ENCODE measurements around the gene TTC33.
"Not testable (repeated sequence)": the region's sequence is repeated elsewhere in the genome, so short reads cannot be mapped to it uniquely, and the experiment has no call there.

The TTC33 gene

GRCh38 chr5:40678460-40679147, 77.2 kb downstream of the TTC33 start:
- no peak for DNase-seq

GRCh38 chr5:40678026-40678425, 77.7 kb downstream of the TTC33 start:
- no peak for DNase-seq

- no peak for DNase-seq
Observed at GRCh38 chr5:40677456-40677855, 78.3 kb downstream of the TTC33 start.

- DNase-seq, result peak; percentile 8
Observed at GRCh38 chr5:40676613-40677343, 79.0 kb downstream of the TTC33 start.

- no peak for DNase-seq
Observed at GRCh38 chr5:40675396-40676133, 80.2 kb downstream of the TTC33 start.

GRCh38 chr5:40674661-40675235, 81.0 kb downstream of the TTC33 start:
- no peak for DNase-seq

GRCh38 chr5:40672425-40672824, 83.3 kb downstream of the TTC33 start:
- no peak for DNase-seq

GRCh38 chr5:40669606-40670390, 86.0 kb downstream of the TTC33 start:
- no peak for DNase-seq

GRCh38 chr5:40667161-40667663, 88.5 kb downstream of the TTC33 start:
- no peak for DNase-seq

- DNase-seq, result no peak
Observed at GRCh38 chr5:40666657-40667056, 89.1 kb downstream of the TTC33 start.

- no peak for DNase-seq
Observed at GRCh38 chr5:40665635-40666298, 90.0 kb downstream of the TTC33 start.

- no peak for DNase-seq
Observed at GRCh38 chr5:40660751-40661150, 95.0 kb downstream of the TTC33 start.

GRCh38 chr5:40656766-40657165, 99.0 kb downstream of the TTC33 start:
- no peak for DNase-seq

- DNase-seq, result not testable (repeated sequence)
Observed at GRCh38 chr5:40656091-40656490, 99.7 kb downstream of the TTC33 start.

GRCh38 chr5:40655138-40655537, 100.6 kb downstream of the TTC33 start:
- DNase-seq, result no peak

GRCh38 chr5:40654377-40654991, 101.3 kb downstream of the TTC33 start:
- no peak for DNase-seq

GRCh38 chr5:40653221-40654022, 102.3 kb downstream of the TTC33 start:
- DNase-seq, result no peak

- peak; percentile 7 for DNase-seq
Observed at GRCh38 chr5:40652441-40653220, 103.1 kb downstream of the TTC33 start.

- no peak for DNase-seq
Observed at GRCh38 chr5:40651201-40651600, 104.6 kb downstream of the TTC33 start.
